Fibroblast of lung (primary cell): ENCODE data around the gene BCL2L13.

Experiments
- EZH2 ChIP-seq: IDR thresholded peaks from 2 replicates; pipeline ENCODE4 v1.5.1; 2012; ENCODE audit warnings: low read length, control low read depth, mild to moderate bottlenecking; ENCODE audit errors: missing control alignments
- TF ChIP-seq, protein P1 (sequence below), 2 donors: IDR thresholded peaks in 1 of 2; conservative IDR thresholded peaks in 1 of 2; 1 replicate in 1 of 2; 2 replicates in 1 of 2; pipeline ENCODE4 v1.5.1; 2011 to 2012; ENCODE audit warnings: low read length in 2 of 2, control low read depth in 1 of 2, inconsistent platforms in 1 of 2, low read depth in 1 of 2, mild to moderate bottlenecking in 1 of 2

DNA sequence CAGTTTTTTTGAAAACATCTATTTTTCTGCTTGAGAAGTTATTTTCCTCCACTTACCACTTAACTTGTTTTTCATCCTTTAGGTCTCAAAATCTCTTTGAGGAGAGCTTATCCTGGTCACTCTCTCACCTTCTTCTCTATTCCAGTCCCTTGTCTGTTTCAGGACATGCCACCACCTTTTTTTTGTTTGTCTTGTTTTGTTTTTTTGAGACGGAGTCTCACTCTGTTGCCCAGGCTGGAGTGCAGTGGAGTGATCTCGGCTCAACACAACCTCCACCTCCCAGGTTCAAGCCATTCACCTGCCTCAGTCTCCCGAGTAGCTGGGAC, 4.6 kb upstream of the BCL2L13 start:
- TF ChIP-seq, protein P1, sequence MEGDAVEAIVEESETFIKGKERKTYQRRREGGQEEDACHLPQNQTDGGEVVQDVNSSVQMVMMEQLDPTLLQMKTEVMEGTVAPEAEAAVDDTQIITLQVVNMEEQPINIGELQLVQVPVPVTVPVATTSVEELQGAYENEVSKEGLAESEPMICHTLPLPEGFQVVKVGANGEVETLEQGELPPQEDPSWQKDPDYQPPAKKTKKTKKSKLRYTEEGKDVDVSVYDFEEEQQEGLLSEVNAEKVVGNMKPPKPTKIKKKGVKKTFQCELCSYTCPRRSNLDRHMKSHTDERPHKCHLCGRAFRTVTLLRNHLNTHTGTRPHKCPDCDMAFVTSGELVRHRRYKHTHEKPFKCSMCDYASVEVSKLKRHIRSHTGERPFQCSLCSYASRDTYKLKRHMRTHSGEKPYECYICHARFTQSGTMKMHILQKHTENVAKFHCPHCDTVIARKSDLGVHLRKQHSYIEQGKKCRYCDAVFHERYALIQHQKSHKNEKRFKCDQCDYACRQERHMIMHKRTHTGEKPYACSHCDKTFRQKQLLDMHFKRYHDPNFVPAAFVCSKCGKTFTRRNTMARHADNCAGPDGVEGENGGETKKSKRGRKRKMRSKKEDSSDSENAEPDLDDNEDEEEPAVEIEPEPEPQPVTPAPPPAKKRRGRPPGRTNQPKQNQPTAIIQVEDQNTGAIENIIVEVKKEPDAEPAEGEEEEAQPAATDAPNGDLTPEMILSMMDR (conservative IDR thresholded peaks at IDR 0.05 in 1 of 2, IDR thresholded peaks at IDR 0.05 in 1 of 2; ENCODE audit: low read depth in 1 of 2, low read length in 2 of 2), result no peak
- TF ChIP-seq EZH2, result no peak
